HEK293T (cell line): ENCODE results near the gene POLR3H.

ENCODE experiments used
- ARNT ChIP-seq: fragments of 450-650 bp; IDR thresholded peaks from 2 replicates; pipeline ENCODE4 v1.6.1; 2017; ENCODE audit warnings: mild to moderate bottlenecking
- FOXA1 ChIP-seq: fragments of 450-650 bp; IDR thresholded peaks from 2 replicates; pipeline ENCODE4 v1.6.1; 2016; ENCODE audit warnings: mild to moderate bottlenecking
- FOXK2 ChIP-seq: fragments of 450-650 bp; IDR thresholded peaks from 2 replicates; pipeline ENCODE4 v1.6.1; 2016; ENCODE audit warnings: mild to moderate bottlenecking
- NFRKB ChIP-seq: fragments of 450-650 bp; IDR thresholded peaks from 2 replicates; pipeline ENCODE4 v1.6.1; 2016; ENCODE audit warnings: mild to moderate bottlenecking, moderate library complexity
- PKNOX1 ChIP-seq: fragments of 450-650 bp; IDR thresholded peaks from 2 replicates; pipeline ENCODE4 v1.6.1; 2016

GRCh38 chr22:41589391-41590241 is 45.3 kb upstream of the POLR3H start, which contains the start of gene PMM1:
- TF ChIP-seq NFRKB (no peak), FOXA1 (no peak), FOXK2 (no peak), ARNT (no peak), PKNOX1 (no peak)
